Neural progenitor cell (in vitro differentiated cells): Measurements from ENCODE around the gene SCFD1. TPM values are rescaled to one million over a fixed set of nuclear protein-coding genes. Genes with fewer than 3 reads are reported as not detected.
"Not testable (repeated sequence)": the region's sequence is repeated elsewhere in the genome, so short reads cannot be mapped to it uniquely, and the experiment has no call there.

Source experiments
- DNase-seq: peaks from one replicate; pipeline ENCODE4 v3.0.0-alpha.2; 2016; ENCODE audit warnings: low spot score
- H2AFZ ChIP-seq: fragments of 200-600 bp; sonication (generic); replicated peaks from 2 replicates; pipeline ENCODE4 v1.6.1; 2016; ENCODE audit warnings: antibody characterized with exemption
- H3F3A ChIP-seq: fragments of 200-600 bp; sonication (generic); 2 replicates; pipeline ENCODE4 v1.6.1; 2016; ENCODE audit warnings: antibody characterized with exemption, low read depth
- H3K27ac ChIP-seq: fragments of 200-600 bp; sonication (generic); 2 replicates; pipeline ENCODE4 v1.5.1; 2016; ENCODE audit warnings: mild to moderate bottlenecking
- H3K27me3 ChIP-seq: fragments of 200-600 bp; sonication (generic); 2 replicates; pipeline ENCODE4 v1.6.1; 2016; ENCODE audit warnings: mild to moderate bottlenecking, moderate library complexity
- H3K36me3 ChIP-seq: fragments of 200-600 bp; sonication (generic); 2 replicates; pipeline ENCODE4 v1.5.1; 2016
- H3K4me1 ChIP-seq: fragments of 200-600 bp; sonication (generic); 2 replicates; pipeline ENCODE4 v1.6.1; 2016; ENCODE audit warnings: mixed run types
- H3K4me2 ChIP-seq: fragments of 200-600 bp; sonication (generic); 2 replicates; pipeline ENCODE4 v1.6.1; 2016
- H3K4me3 ChIP-seq: fragments of 200-600 bp; sonication (generic); 2 replicates; pipeline ENCODE4 v1.5.1; 2016
- H3K79me2 ChIP-seq: fragments of 200-600 bp; sonication (generic); 2 replicates; pipeline ENCODE4 v1.6.1; 2016; ENCODE audit warnings: low read depth
- H3K9ac ChIP-seq: fragments of 200-600 bp; sonication (generic); 2 replicates; pipeline ENCODE4 v1.6.1; 2016
- H3K9me3 ChIP-seq: fragments of 200-600 bp; sonication (generic); 2 replicates; pipeline ENCODE4 v1.5.1; 2016; ENCODE audit warnings: low read depth
- H4K20me1 ChIP-seq: fragments of 200-600 bp; sonication (generic); 2 replicates; pipeline ENCODE4 v1.6.1; 2016; ENCODE audit warnings: low read depth
- H3K27ac Mint-ChIP-seq: 3 replicates; pipeline ENCODE4 v1.8.0; 2021; ENCODE audit warnings: mixed read lengths
- H3K27me3 Mint-ChIP-seq: 2 replicates; pipeline ENCODE4 v1.8.0; 2022; ENCODE audit warnings: low read depth, mild to moderate bottlenecking, inconsistent platforms, moderate library complexity, mixed read lengths; ENCODE audit not compliant: insufficient read depth
- H3K36me3 Mint-ChIP-seq: 3 replicates; pipeline ENCODE4 v1.8.0; 2021; ENCODE audit warnings: mixed read lengths
- H3K4me1 Mint-ChIP-seq: 3 replicates; pipeline ENCODE4 v1.8.0; 2021; ENCODE audit warnings: mixed read lengths
- H3K4me3 Mint-ChIP-seq: 3 replicates; pipeline ENCODE4 v1.8.0; 2021; ENCODE audit warnings: mild to moderate bottlenecking, moderate library complexity, mixed read lengths
- H3K9me3 Mint-ChIP-seq: 3 replicates; pipeline ENCODE4 v1.8.0; 2020; ENCODE audit warnings: mixed read lengths
- CTCF ChIP-seq: fragments of 200-600 bp; sonication (generic); IDR thresholded peaks from 2 replicates; pipeline ENCODE4 v1.5.1; 2017; ENCODE audit warnings: antibody characterized with exemption, mild to moderate bottlenecking
- EZH2 ChIP-seq: fragments of 200-600 bp; sonication (generic); IDR thresholded peaks from 2 replicates; pipeline ENCODE4 v1.6.1; 2017; ENCODE audit warnings: antibody characterized with exemption, mild to moderate bottlenecking, moderate library complexity
- EZH2phosphoT487 ChIP-seq: fragments of 200-600 bp; sonication (generic); IDR thresholded peaks from 2 replicates; pipeline ENCODE4 v1.6.1; 2017; ENCODE audit warnings: antibody characterized with exemption
- total RNA-seq: library from RNA; depleted of rRNA; stranded (reverse); fragments of >200 nt; gene quantifications from 2 replicates; pipeline ENCODE4 v1.2.3, GENCODE V29; 2015; ENCODE audit warnings: low replicate concordance

Gene SCFD1
- total RNA-seq, 1 donor from 2014 or later: 115 TPM

GRCh38 chr14:30625533-30625932 is 3.4 kb downstream of the SCFD1 start:
- peaks cover 84% of the 10 kb centered on the region for H3K79me2 ChIP-seq
- H3K27ac Mint-ChIP-seq: no peak overlapping the region
- TF ChIP-seq CTCF (no peak), EZH2phosphoT487 (no peak), EZH2 (no peak)
- peaks cover 45% of the 10 kb centered on the region for H4K20me1 ChIP-seq
- no peak overlapping the region for H3K4me2 ChIP-seq
- no peaks in the 10 kb centered on the region for H3K36me3 ChIP-seq
- no peak overlapping the region for H3K27ac ChIP-seq
- no peaks in the 10 kb centered on the region for H3K9me3 ChIP-seq
- peaks cover 22% of the 10 kb centered on the region for H3K36me3 Mint-ChIP-seq
- peaks cover 14% of the 10 kb centered on the region for H3K4me1 ChIP-seq
- no peaks in the 10 kb centered on the region for H3K9me3 Mint-ChIP-seq
- no peak overlapping the region for H2AFZ ChIP-seq
- H3K4me1 Mint-ChIP-seq: peaks cover 19% of the 10 kb centered on the region
- H3K4me3 ChIP-seq: no peak overlapping the region
- H3K27me3 ChIP-seq: no peaks in the 10 kb centered on the region
- H3K27me3 Mint-ChIP-seq: no peaks in the 10 kb centered on the region
- DNase-seq: no peak
- no peak overlapping the region for H3K4me3 Mint-ChIP-seq
- H3K9ac ChIP-seq: no peak overlapping the region
- H3F3A ChIP-seq: peaks cover 20% of the 10 kb centered on the region

DNA sequence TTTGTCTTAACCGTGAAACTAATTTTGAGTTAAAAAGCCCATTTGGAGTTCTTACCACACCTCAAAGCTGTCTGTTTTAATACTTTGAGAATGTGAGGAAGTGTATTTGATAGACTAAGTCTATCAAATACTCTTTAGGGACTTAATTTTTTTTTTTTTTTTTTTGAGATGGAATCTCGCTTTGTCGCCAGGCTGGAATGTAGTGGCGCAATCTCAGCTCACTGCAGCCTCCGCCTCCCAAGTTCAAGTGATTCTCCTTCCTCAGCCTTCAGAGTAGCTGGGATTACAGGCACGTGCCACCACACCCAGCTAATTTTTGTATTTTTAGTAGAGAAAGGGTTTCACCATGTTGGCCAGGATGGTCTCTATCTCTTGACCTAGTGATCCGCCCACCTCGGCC is 7.3 kb downstream of the SCFD1 start:
- peaks cover 83% of the 10 kb centered on the region for H3K79me2 ChIP-seq
- peaks cover 24% of the 10 kb centered on the region for H3K36me3 Mint-ChIP-seq
- H2AFZ ChIP-seq, H3K4me3 ChIP-seq, DNase-seq, H3K9me3 Mint-ChIP-seq, H3K36me3 ChIP-seq, H3K9ac ChIP-seq, H3K27me3 Mint-ChIP-seq, H3K4me1 ChIP-seq, H3K27ac Mint-ChIP-seq, H3K27me3 ChIP-seq, H3K4me2 ChIP-seq, H3F3A ChIP-seq, H3K4me1 Mint-ChIP-seq, H3K9me3 ChIP-seq, H3K27ac ChIP-seq, H3K4me3 Mint-ChIP-seq: not testable (repeated sequence)
- peaks cover 36% of the 10 kb centered on the region for H4K20me1 ChIP-seq

GRCh38 chr14:30630248-30630647 is 8.1 kb downstream of the SCFD1 start:
- no peak overlapping the region for H3K27ac ChIP-seq
- no peak for TF ChIP-seq CTCF
- TF ChIP-seq EZH2: no peak
- no peak for TF ChIP-seq EZH2phosphoT487
- peaks cover 23% of the 10 kb centered on the region for H3K36me3 Mint-ChIP-seq
- no peaks in the 10 kb centered on the region for H3K9me3 ChIP-seq
- H3K4me1 Mint-ChIP-seq: no peaks in the 10 kb centered on the region
- DNase-seq: no peak
- no peak overlapping the region for H3K27ac Mint-ChIP-seq
- peaks cover 75% of the 10 kb centered on the region for H3K79me2 ChIP-seq
- no peaks in the 10 kb centered on the region for H3K9me3 Mint-ChIP-seq
- H3K27me3 Mint-ChIP-seq: no peaks in the 10 kb centered on the region
- H3K4me2 ChIP-seq: no peak overlapping the region
- H3K9ac ChIP-seq: no peak overlapping the region
- no peak overlapping the region for H2AFZ ChIP-seq
- no peaks in the 10 kb centered on the region for H3K27me3 ChIP-seq
- H3K36me3 ChIP-seq: no peaks in the 10 kb centered on the region
- H3K4me3 Mint-ChIP-seq: no peak overlapping the region
- H3K4me1 ChIP-seq: no peaks in the 10 kb centered on the region
- H3F3A ChIP-seq: no peaks in the 10 kb centered on the region
- no peak overlapping the region for H3K4me3 ChIP-seq
- H4K20me1 ChIP-seq: peaks cover 31% of the 10 kb centered on the region

GRCh38 chr14:30632730-30633129 is 10.6 kb downstream of the SCFD1 start:
- Histone ChIP-seq H3K4me3 (no peak overlapping the region), H3K9ac (no peak overlapping the region), H3K27me3 (no peaks in the 10 kb centered on the region), H3K27ac (no peak overlapping the region), H3F3A (no peaks in the 10 kb centered on the region), H3K4me1 (no peaks in the 10 kb centered on the region), H3K36me3 (peaks cover 3% of the 10 kb centered on the region), H3K4me2 (no peak overlapping the region), H3K79me2 (peaks cover 60% of the 10 kb centered on the region), H3K9me3 (no peaks in the 10 kb centered on the region), H4K20me1 (peaks cover 12% of the 10 kb centered on the region), H2AFZ (no peak overlapping the region)
- no peak for DNase-seq
- Mint-ChIP-seq H3K9me3 (no peaks in the 10 kb centered on the region), H3K4me1 (no peaks in the 10 kb centered on the region), H3K4me3 (no peak overlapping the region), H3K36me3 (peaks cover 33% of the 10 kb centered on the region), H3K27me3 (no peaks in the 10 kb centered on the region), H3K27ac (no peak overlapping the region)
- TF ChIP-seq EZH2 (no peak), EZH2phosphoT487 (no peak), CTCF (no peak)
